Pancreas (tissue), 10 donors: Measurements from ENCODE around the gene SLC22A4. TPM values are rescaled to one million over a fixed set of nuclear protein-coding genes. Genes with fewer than 3 reads are reported as not detected.

Experiments
- ATAC-seq, 4 donors: fragments of 200-7000 bp; cut with Tn5 transposase; one replicate each; pipeline versions ENCODE4 v1.8.0 to v1.9.1; 2020; ENCODE audit warnings: mild to moderate bottlenecking in 4 of 4, moderate library complexity in 4 of 4
- DNase-seq, 6 donors: peaks; one replicate each; pipeline ENCODE4 v3.0.0-alpha.2; 2020
- FAIRE-seq: peaks from 2 replicates; lab custom pipeline; 2012; peaks lifted over from hg19 to GRCh38; lab: Jason Lieb, UNC
- H3K27ac ChIP-seq, 4 donors: fragments of 200-600 bp; sonication (generic); 1 replicate in 3 of 4; 2 replicates in 1 of 4; pipeline versions ENCODE4 v1.5.0 to v1.8.0; 2020
- H3K27me3 ChIP-seq, 4 donors: fragments of 200-600 bp; one replicate each; pipeline ENCODE4 v1.8.0; 2021
- H3K36me3 ChIP-seq, 3 donors: fragments of 200-600 bp; sonication (generic) in 1 of 3; one replicate each; pipeline versions ENCODE4 v1.5.0 to v1.8.0; 2020 to 2021
- H3K4me1 ChIP-seq, 3 donors: fragments of 200-600 bp; one replicate each; pipeline ENCODE4 v1.8.0; 2021
- H3K4me3 ChIP-seq, 4 donors: fragments of 200-600 bp; sonication (generic) in 2 of 4; one replicate each; pipeline versions ENCODE4 v1.5.0 to v1.8.0; 2020 to 2021
- H3K9me3 ChIP-seq, 4 donors: fragments of 200-600 bp; one replicate each; pipeline ENCODE4 v1.8.0; 2021
- WGBS, 2 donors: extraction: QIAGEN DNeasy Blood & Tissue Kit; methylation state at CpG; one replicate each; pipeline ENCODE4 v1.1.7; 2013; 5-methylcytosine and 5-hydroxymethylcytosine counted together
- intact Hi-C, 3 donors: fragments of 100-400 bp; cut with DNase I; formaldehyde crosslinking; loops; one replicate each; pipeline versions ENCODE4 v1.11.1 to v1.14.2; 2022
- polyA plus RNA-seq, 2 donors: library from polyadenylated mRNA; stranded (reverse); fragments of 200-250 nt; gene quantifications; one replicate each; pipeline ENCODE4 v1.2.3, GENCODE V29; 2013
- total RNA-seq, 6 donors: library from RNA; stranded (reverse); fragmentation: NEBNext Ultra II Directional in 4 of 6; extraction: Animal tissue kit (Norgen Biotek cat#: 25700) in 4 of 6; gene quantifications; one replicate each; pipeline versions ENCODE4 v1.2.1 to v1.2.4, GENCODE V29; 2021 to 2023
- TF ChIP-seq, protein P1 (sequence below), 4 donors: fragments of 200-600 bp; sonication (generic) in 3 of 4; IDR thresholded peaks; one replicate each; pipeline versions ENCODE4 v1.5.0 to v1.8.0; 2021; ENCODE audit warnings: antibody characterized with exemption in 4 of 4
- donor health status: healthy with polysubstance abuse.
- donor health status: DM: no; HTN: no; CAD: no; lungs with moderate emphysema.
- donor health status: DM: no; HTN: no; CAD: no.
- donor health status: control.
- donor health status: control.
- donor health status: Bipolar disorder and iron deficiency.
- donor health status: DM: yes; HTN: yes; CAD: no.
- donor health status: DM: no; HTN: no; CAD: no.
- donor health status: DM: no; HTN: no; CAD: no.
- donor health status: DM: yes; HTN: yes; CAD: no.

The SLC22A4 gene
- total and polyA plus RNA-seq, 8 donors, result 0.08 to 0.92 (median 0.33) TPM

DNA sequence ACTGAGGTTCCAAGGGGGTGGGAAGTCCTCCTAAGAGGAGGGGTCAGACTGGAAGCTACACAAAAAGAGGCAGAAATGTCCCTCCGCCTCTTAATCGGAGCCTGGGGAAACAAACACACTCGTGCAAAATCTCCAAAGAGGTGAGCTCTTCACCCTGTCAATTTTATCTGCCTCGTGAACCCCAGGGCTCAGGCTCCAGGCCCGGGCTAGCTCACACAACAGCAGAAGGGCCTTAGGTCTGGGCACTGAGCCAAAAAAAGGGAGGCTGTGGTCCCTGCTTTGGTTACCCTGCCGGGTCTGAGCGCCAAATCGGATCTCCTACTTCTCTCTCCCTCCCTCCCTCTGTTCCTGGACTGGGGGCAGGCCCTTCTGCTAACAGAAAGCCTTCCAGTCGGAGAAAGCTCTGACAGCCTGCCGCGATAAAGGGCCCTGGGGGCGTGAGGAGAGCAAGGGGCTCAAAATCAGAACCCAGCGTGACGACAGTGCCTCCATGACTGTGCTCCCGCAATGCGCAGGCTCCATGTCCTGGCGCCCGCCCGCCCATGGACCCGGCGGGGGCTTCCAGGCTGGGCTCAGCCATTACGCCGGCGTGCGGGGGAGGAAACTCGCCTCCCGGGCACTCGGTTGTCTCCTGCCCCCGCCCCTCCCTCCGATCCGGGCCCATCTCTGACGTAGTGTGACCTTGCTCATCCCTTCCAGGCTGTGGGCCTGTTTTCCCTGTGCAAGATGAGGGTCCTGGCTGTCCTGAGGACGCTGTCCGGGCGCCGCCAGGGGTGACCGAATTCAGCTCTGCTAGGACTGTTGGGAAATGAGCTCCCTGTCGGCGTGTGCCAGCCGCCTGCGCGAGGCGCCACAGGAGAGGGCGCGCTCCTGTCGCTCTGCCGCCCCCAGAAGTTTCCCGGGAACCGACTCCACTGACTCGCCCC lies 865 bp upstream of the SLC22A4 start:
- DNase-seq, result peak; percentile 64 to 85 (median 78)
- 1 to 2% methylated on average over 47 to 50 of the region's 50 CpGs for WGBS, 2 donors
- TF ChIP-seq, protein P1, sequence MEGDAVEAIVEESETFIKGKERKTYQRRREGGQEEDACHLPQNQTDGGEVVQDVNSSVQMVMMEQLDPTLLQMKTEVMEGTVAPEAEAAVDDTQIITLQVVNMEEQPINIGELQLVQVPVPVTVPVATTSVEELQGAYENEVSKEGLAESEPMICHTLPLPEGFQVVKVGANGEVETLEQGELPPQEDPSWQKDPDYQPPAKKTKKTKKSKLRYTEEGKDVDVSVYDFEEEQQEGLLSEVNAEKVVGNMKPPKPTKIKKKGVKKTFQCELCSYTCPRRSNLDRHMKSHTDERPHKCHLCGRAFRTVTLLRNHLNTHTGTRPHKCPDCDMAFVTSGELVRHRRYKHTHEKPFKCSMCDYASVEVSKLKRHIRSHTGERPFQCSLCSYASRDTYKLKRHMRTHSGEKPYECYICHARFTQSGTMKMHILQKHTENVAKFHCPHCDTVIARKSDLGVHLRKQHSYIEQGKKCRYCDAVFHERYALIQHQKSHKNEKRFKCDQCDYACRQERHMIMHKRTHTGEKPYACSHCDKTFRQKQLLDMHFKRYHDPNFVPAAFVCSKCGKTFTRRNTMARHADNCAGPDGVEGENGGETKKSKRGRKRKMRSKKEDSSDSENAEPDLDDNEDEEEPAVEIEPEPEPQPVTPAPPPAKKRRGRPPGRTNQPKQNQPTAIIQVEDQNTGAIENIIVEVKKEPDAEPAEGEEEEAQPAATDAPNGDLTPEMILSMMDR (IDR thresholded peaks at IDR 0.05), result no peak
- Histone ChIP-seq H3K9me3 (no peaks in the 10 kb centered on the region), H3K4me1 (peaks cover 4 to 9% (median 6%) of the 10 kb centered on the region in 3 donors), H3K27ac (peak overlapping the region; percentile 81 to 90 (median 84)), H3K36me3 (no peaks in the 10 kb centered on the region), H3K4me3 (peak overlapping the region; percentile 50 to 67 (median 50)), H3K27me3 (no peaks in the 10 kb centered on the region)
- intact Hi-C loops, result no loop called here
- FAIRE-seq, result no peak
- ATAC-seq, result peak; percentile 72 to 78 (median 74)

DNA sequence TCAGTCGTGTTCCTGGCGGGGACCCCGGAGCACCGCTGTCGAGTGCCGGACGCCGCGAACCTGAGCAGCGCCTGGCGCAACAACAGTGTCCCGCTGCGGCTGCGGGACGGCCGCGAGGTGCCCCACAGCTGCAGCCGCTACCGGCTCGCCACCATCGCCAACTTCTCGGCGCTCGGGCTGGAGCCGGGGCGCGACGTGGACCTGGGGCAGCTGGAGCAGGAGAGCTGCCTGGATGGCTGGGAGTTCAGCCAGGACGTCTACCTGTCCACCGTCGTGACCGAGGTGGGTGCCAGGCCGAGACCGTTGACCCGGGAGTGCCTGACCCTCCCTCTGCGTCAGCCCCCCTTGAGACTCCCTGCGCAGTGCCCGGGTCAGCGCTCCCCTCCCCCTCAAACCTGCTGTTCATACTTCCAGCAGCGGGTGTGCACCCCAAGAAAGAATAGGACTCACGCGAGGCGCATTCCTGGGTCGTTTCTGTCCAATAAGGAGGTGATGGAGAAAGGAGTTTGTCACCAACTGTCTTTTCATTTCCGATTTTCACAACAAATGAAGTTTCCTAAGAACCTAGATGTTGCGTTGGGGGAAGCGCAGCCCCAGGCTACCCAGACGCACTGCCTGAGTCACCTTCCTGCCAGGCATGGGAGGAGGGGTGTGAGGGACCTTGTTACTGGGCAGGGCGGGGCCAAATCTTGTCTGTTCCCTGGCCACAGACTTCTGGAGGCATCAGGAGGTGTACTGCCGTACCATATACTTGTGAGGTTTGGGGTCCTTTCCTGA lies 722 bp downstream of the SLC22A4 start:
- H3K36me3 ChIP-seq, result no peaks in the 10 kb centered on the region
- TF ChIP-seq, protein P1 (IDR thresholded peaks at IDR 0.05), result no peak
- ATAC-seq, result peak; percentile 4 to 22 (median 14)
- H3K4me1 ChIP-seq, result peaks cover 4 to 9% (median 6%) of the 10 kb centered on the region in 3 donors
- peak overlapping the region in 2 of 4 donors; percentile 86 to 90 for H3K27ac ChIP-seq
- peak in 4 of 6 donors; percentile 33 to 74 (median 64) for DNase-seq
- WGBS, 2 donors, result 8 to 9% methylated on average over 46 to 50 of the region's 50 CpGs
- H3K9me3 ChIP-seq, result no peaks in the 10 kb centered on the region
- intact Hi-C loops, result no loop called here
- H3K27me3 ChIP-seq, result no peaks in the 10 kb centered on the region
- no peak for FAIRE-seq
- H3K4me3 ChIP-seq, result peak overlapping the region; percentile 50 to 67 (median 50)

- intact Hi-C loops, result no loop called here
- Histone ChIP-seq H3K9me3 (no peaks in the 10 kb centered on the region), H3K27me3 (no peaks in the 10 kb centered on the region), H3K4me1 (peaks cover 4 to 9% (median 6%) of the 10 kb centered on the region in 3 donors), H3K36me3 (no peaks in the 10 kb centered on the region), H3K4me3 (peak overlapping the region in 1 of 4 donors; percentile 10), H3K27ac (no peak overlapping the region)
- ATAC-seq, result no peak
- no peak for FAIRE-seq
- WGBS, 2 donors, result 78 to 88% methylated on average over 8 of the region's 8 CpGs
- TF ChIP-seq, protein P1 (IDR thresholded peaks at IDR 0.05), result no peak
- no peak for DNase-seq
These were observed 1.6 kb downstream of the SLC22A4 start for GRCh38 chr5:132295505-132296411.

- WGBS, 2 donors, result 78 to 87% methylated on average over 8 of the region's 8 CpGs
- Histone ChIP-seq H3K27me3 (no peaks in the 10 kb centered on the region), H3K4me3 (no peak overlapping the region), H3K9me3 (no peaks in the 10 kb centered on the region), H3K36me3 (no peaks in the 10 kb centered on the region), H3K27ac (no peak overlapping the region), H3K4me1 (peaks cover 4 to 9% (median 6%) of the 10 kb centered on the region in 3 donors)
- ATAC-seq (no peak), DNase-seq (no peak), FAIRE-seq (no peak)
- intact Hi-C loops, result no loop called here
- TF ChIP-seq, protein P1 (IDR thresholded peaks at IDR 0.05), result no peak
These were observed 2.3 kb downstream of the SLC22A4 start for GRCh38 chr5:132296412-132297016.
